PC-3 (cell line): ENCODE results near the gene PEA15.

Experiments
- EZH2 ChIP-seq: fragments of 300-600 bp; sonication (generic); IDR thresholded peaks from one replicate; pipeline ENCODE4 v1.6.1; 2017; ENCODE audit warnings: antibody characterized with exemption, mild to moderate bottlenecking, low read length; ENCODE audit not compliant: unreplicated experiment
- EZH2phosphoT487 ChIP-seq: fragments of 300-600 bp; sonication (generic); IDR thresholded peaks from 2 replicates; pipeline ENCODE4 v1.6.1; 2018; ENCODE audit warnings: mild to moderate bottlenecking, antibody characterized with exemption, low read length, borderline replicate concordance
- TF ChIP-seq, protein P1 (sequence below): fragments of 300-600 bp; sonication (generic); conservative IDR thresholded peaks from 2 replicates; pipeline ENCODE4 v1.5.1; 2017; ENCODE audit warnings: antibody characterized with exemption, low read depth, mild to moderate bottlenecking, low read length

DNA sequence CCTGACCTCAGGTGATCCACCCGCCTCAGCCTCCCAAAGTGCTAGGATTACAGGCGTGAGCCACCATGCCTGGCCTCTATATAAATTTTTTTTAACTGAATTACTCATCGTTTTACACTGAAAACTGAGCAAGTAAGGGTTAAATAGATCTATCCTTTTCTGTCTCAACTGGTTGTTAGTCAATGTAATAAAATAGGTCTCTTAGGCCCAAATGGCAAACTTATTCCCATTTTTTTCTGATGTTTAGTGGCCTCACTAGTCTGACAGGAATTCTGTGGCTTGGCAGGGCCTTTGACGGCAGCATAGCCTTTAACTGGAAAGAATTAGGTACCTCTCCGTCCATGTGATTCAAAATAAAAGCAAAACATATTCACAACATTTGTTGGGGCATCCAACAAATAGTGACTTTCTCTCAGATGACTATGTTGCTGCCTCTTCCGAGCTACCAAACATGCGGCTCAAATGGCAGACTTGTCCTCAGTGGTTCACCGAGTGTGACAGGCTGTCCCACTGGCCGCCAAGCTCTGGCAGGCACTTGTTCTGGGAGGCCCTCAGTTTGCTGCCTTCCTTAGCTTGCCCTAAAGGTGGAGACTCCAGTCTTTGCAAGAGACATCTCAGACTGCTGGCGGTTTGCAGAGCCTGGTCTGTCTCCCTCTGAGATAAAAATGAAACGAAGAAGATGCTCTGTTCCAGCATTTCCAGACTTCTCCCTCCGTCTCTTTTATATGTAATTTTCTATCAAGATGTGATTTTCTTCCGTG lies 36.4 kb upstream of the PEA15 start:
- TF ChIP-seq, protein P1, sequence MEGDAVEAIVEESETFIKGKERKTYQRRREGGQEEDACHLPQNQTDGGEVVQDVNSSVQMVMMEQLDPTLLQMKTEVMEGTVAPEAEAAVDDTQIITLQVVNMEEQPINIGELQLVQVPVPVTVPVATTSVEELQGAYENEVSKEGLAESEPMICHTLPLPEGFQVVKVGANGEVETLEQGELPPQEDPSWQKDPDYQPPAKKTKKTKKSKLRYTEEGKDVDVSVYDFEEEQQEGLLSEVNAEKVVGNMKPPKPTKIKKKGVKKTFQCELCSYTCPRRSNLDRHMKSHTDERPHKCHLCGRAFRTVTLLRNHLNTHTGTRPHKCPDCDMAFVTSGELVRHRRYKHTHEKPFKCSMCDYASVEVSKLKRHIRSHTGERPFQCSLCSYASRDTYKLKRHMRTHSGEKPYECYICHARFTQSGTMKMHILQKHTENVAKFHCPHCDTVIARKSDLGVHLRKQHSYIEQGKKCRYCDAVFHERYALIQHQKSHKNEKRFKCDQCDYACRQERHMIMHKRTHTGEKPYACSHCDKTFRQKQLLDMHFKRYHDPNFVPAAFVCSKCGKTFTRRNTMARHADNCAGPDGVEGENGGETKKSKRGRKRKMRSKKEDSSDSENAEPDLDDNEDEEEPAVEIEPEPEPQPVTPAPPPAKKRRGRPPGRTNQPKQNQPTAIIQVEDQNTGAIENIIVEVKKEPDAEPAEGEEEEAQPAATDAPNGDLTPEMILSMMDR, result no peak
- TF ChIP-seq EZH2 (no peak), EZH2phosphoT487 (no peak)
